Uterus (tissue), 4 donors: ENCODE results near the gene CFAP52. TPM values are rescaled to one million over a fixed set of nuclear protein-coding genes. Genes with fewer than 3 reads are reported as not detected.

ENCODE experiments used
- DNase-seq, 2 donors: peaks; one replicate each; pipeline ENCODE4 v3.0.0-alpha.2; 2019 to 2020
- H3K27ac ChIP-seq, 2 donors: fragments of 200-600 bp; sonication (generic); 1 replicate in 1 of 2; 2 replicates in 1 of 2; pipeline ENCODE4 v1.5.1; 2016 to 2018
- H3K27me3 ChIP-seq, 2 donors: fragments of 200-600 bp; sonication (generic); one replicate each; pipeline ENCODE4 v1.5.1; 2018 to 2019; ENCODE audit warnings: control low read depth in 1 of 2
- H3K36me3 ChIP-seq, 2 donors: fragments of 200-600 bp; sonication (generic); one replicate each; pipeline ENCODE4 v1.5.1; 2019; ENCODE audit warnings: control low read depth in 1 of 2
- H3K4me1 ChIP-seq, 2 donors: fragments of 200-600 bp; sonication (generic); one replicate each; pipeline ENCODE4 v1.5.1; 2018 to 2019; ENCODE audit warnings: control low read depth in 1 of 2
- H3K4me3 ChIP-seq, 2 donors: fragments of 200-600 bp; sonication (generic); 1 replicate in 1 of 2; 2 replicates in 1 of 2; pipeline ENCODE4 v1.5.1; 2018 to 2019; ENCODE audit warnings: mild to moderate bottlenecking in 1 of 2
- H3K9me3 ChIP-seq, 2 donors: fragments of 200-600 bp; sonication (generic); one replicate each; pipeline ENCODE4 v1.5.1; 2019; ENCODE audit warnings: control low read depth in 1 of 2
- POLR2A ChIP-seq, 2 donors: fragments of 450-650 bp; IDR thresholded peaks; one replicate each; pipeline ENCODE4 v1.6.1; 2016; ENCODE audit warnings: antibody characterized with exemption in 2 of 2, mild to moderate bottlenecking in 1 of 2, moderate library complexity in 1 of 2
- intact Hi-C: fragments of 100-400 bp; cut with DNase I; formaldehyde crosslinking; loops from one replicate; pipeline ENCODE4 v1.15.1; 2023; ENCODE audit warnings: low total_unique reads
- total RNA-seq, 4 donors: library from RNA; depleted of rRNA in 3 of 4; stranded (reverse); fragments of >200 nt in 3 of 4; gene quantifications; one replicate each; pipeline versions ENCODE4 v1.1.0 to v1.2.4, GENCODE V29; 2014 to 2023
- TF ChIP-seq, protein P1 (sequence below), 4 experiments: fragments of 200-600 bp in 2 of 4; fragments of 450-650 bp in 2 of 4; sonication (generic) in 2 of 4; IDR thresholded peaks; one replicate each; pipeline ENCODE4 v1.5.1; 2016 to 2019; ENCODE audit warnings: antibody characterized with exemption in 4 of 4, mild to moderate bottlenecking in 2 of 4, moderate library complexity in 1 of 4
- donor health status: DM: yes; HTN: yes; CAD: no.

The CFAP52 gene
- total RNA-seq, 4 donors from 2014 or later, result 1.0 to 9.4 TPM; not detected in 2

DNA sequence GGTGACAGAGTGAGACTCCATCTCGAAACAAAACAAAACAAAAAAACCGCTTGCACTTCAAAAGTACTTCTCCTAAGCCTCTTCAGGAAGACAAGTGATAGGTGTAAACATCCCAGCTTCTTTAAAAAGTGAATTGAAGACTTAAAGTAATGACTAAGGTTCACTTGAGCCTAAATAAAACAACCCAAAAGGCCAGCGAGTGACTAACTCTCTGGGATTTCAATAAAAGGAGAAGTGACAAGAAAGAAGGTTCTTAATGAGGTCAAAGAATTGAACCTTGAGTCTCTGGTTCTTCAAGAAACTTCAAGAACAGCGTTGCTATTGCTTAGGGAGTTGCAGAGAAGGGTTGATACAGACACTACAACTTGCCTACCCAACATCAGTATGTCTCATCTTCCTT lies 43.0 kb upstream of the CFAP52 start:
- no peak for TF ChIP-seq POLR2A (IDR thresholded peaks at IDR 0.05)
- TF ChIP-seq, protein P1, sequence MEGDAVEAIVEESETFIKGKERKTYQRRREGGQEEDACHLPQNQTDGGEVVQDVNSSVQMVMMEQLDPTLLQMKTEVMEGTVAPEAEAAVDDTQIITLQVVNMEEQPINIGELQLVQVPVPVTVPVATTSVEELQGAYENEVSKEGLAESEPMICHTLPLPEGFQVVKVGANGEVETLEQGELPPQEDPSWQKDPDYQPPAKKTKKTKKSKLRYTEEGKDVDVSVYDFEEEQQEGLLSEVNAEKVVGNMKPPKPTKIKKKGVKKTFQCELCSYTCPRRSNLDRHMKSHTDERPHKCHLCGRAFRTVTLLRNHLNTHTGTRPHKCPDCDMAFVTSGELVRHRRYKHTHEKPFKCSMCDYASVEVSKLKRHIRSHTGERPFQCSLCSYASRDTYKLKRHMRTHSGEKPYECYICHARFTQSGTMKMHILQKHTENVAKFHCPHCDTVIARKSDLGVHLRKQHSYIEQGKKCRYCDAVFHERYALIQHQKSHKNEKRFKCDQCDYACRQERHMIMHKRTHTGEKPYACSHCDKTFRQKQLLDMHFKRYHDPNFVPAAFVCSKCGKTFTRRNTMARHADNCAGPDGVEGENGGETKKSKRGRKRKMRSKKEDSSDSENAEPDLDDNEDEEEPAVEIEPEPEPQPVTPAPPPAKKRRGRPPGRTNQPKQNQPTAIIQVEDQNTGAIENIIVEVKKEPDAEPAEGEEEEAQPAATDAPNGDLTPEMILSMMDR (IDR thresholded peaks at IDR 0.05), result no peak
- no peak for DNase-seq
- H3K9me3 ChIP-seq, result no peaks in the 10 kb centered on the region
- H3K4me3 ChIP-seq, result no peak overlapping the region
- H3K27me3 ChIP-seq, result no peaks in the 10 kb centered on the region
- intact Hi-C loops, result no loop called here
- H3K4me1 ChIP-seq, result no peaks in the 10 kb centered on the region
- no peak overlapping the region for H3K27ac ChIP-seq
- H3K36me3 ChIP-seq, result no peaks in the 10 kb centered on the region

DNA sequence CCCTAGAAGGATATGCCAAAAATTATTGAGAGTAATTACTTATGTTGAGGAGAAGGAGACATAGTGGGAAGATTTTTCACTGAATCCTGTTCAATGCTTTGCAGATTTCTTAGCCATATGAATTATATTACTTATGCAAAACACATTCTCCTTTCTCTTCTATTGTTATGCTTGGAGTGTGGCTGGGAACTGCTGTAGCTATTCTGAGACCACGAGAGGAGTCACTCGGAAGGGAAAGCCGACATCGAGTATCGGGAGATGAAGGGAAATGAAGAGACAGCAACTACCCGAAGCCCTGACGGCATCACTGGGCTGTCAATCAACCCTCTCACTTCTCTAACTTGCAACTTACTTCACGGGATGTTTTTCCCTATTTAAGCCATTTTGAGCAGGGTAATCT lies 40.4 kb upstream of the CFAP52 start:
- no peak overlapping the region for H3K4me3 ChIP-seq
- intact Hi-C loops, result no loop called here
- H3K9me3 ChIP-seq, result no peaks in the 10 kb centered on the region
- no peak for DNase-seq
- no peaks in the 10 kb centered on the region for H3K4me1 ChIP-seq
- no peak for TF ChIP-seq POLR2A (IDR thresholded peaks at IDR 0.05)
- TF ChIP-seq, protein P1 (IDR thresholded peaks at IDR 0.05), result no peak
- H3K36me3 ChIP-seq, result no peaks in the 10 kb centered on the region
- no peaks in the 10 kb centered on the region for H3K27me3 ChIP-seq
- H3K27ac ChIP-seq, result no peak overlapping the region

DNA sequence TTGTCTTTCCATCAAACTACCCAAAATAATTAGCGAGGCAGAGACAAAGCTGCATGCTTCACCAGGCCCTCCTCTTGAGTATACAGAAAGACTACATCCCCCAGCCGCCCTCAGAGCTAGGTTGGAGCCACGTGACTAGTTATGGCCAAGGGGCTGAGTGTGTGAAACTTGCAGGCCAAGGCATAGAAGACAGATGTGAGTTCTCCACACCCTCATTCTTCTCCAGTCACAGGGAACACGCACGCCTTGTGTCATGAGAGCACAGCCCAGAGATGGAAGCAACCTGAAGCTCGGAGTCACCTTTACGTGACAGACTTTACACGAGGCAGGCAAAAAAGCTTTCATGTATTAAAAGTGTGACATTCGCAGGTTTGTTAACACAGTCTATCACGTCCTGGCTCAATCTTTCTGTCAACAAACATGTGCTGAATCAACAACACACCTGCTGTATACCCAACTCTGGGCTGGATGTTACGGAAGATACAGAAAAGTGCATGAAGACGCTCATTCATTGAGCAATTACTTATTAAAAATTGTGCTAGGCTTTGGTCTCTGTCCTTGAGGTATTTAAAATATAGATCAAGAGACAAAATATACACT lies 39.2 kb upstream of the CFAP52 start:
- intact Hi-C loops, result no loop called here
- H3K36me3 ChIP-seq, result no peaks in the 10 kb centered on the region
- no peak for DNase-seq
- no peaks in the 10 kb centered on the region for H3K9me3 ChIP-seq
- no peak overlapping the region for H3K27ac ChIP-seq
- no peaks in the 10 kb centered on the region for H3K27me3 ChIP-seq
- H3K4me1 ChIP-seq, result no peaks in the 10 kb centered on the region
- TF ChIP-seq, protein P1 (IDR thresholded peaks at IDR 0.05), result no peak
- TF ChIP-seq POLR2A (IDR thresholded peaks at IDR 0.05), result no peak
- H3K4me3 ChIP-seq, result no peak overlapping the region

DNA sequence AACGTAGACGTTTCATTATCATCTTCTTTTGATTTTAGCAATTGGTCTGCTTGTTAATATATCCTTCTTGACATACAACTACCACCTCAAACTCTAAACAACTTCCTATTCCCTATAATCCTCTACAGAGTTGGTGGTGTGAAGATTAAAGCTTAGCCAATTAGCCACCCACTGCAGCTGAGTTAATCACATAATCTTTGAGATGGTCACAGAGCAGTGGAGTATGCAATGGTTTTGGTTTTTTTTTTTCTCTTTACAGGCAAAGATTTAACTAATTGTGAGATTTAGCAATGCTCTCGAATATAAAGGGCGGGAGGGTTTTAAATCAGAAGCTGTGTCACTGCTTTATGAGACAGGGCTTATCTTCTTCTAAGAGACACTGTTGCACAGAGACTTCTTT lies 37.8 kb upstream of the CFAP52 start:
- no peaks in the 10 kb centered on the region for H3K36me3 ChIP-seq
- no peak for DNase-seq
- H3K27me3 ChIP-seq, result no peaks in the 10 kb centered on the region
- H3K27ac ChIP-seq, result no peak overlapping the region
- H3K9me3 ChIP-seq, result no peaks in the 10 kb centered on the region
- TF ChIP-seq, protein P1 (IDR thresholded peaks at IDR 0.05), result no peak
- no peak for TF ChIP-seq POLR2A (IDR thresholded peaks at IDR 0.05)
- intact Hi-C loops, result no loop called here
- no peaks in the 10 kb centered on the region for H3K4me1 ChIP-seq
- H3K4me3 ChIP-seq, result no peak overlapping the region

DNA sequence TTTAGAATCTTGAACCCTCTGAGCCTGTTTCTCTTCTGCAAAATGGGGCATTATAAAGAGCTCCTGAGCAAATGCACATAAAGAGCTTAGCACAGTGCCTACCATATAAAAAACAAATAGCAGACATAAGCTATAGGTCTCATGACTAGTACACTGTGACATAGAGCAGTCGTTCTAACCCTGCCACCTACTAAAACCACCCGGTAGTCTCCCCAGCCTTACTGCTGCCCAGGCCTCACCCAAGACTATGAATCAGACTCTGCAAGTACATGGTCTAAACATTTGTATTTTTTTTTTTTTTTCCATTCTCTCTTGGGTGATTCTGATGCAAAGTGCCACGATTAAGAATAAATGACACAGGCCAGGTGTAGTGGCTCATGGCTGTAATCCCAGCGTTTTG lies 34.7 kb upstream of the CFAP52 start:
- no peak for DNase-seq
- no peak for TF ChIP-seq POLR2A (IDR thresholded peaks at IDR 0.05)
- TF ChIP-seq, protein P1 (IDR thresholded peaks at IDR 0.05), result no peak

More for the DNA sequence above, 34.7 kb upstream of the CFAP52 start:
- Histone ChIP-seq H3K4me1 (no peaks in the 10 kb centered on the region), H3K27ac (no peak overlapping the region), H3K9me3 (no peaks in the 10 kb centered on the region), H3K27me3 (no peaks in the 10 kb centered on the region), H3K36me3 (no peaks in the 10 kb centered on the region), H3K4me3 (no peak overlapping the region)
- intact Hi-C loops, result no loop called here
